Heart left ventricle (tissue), 13 donors: ENCODE data around the gene CSN1S1.

Experiments used
- CTCF ChIP-seq, 12 donors: fragments of 200-600 bp; sonication (generic) in 4 of 12; IDR thresholded peaks; one replicate each; pipeline versions ENCODE4 v1.5.0 to v1.8.0; 2018 to 2022; ENCODE audit warnings: antibody characterized with exemption in 12 of 12, mild to moderate bottlenecking in 5 of 12
- POLR2A ChIP-seq, 2 donors: fragments of 450-650 bp; IDR thresholded peaks; one replicate each; pipeline ENCODE4 v1.6.1; 2017; ENCODE audit warnings: antibody characterized with exemption in 2 of 2, mild to moderate bottlenecking in 2 of 2, moderate library complexity in 2 of 2
- donor health status: ischemic (EF 13 %, LVEDD 7.1; RV severe dilation, severe dysfunction).
- donor health status: DM: no; HTN: yes; CAD: no.
- donor health status: DM: no; HTN: no; CAD: no.
- donor health status: ischemic (EF 25% LVEDD 6.9; RV normal size, moderate dysfunction).
- donor health status: ischemic (EF 25% LVEDD 5.7; RV mildly dilated, moderate dysfunction).
- donor health status: ischemic (EF 35%, LVEDD 5.7; RV mildly dilated, moderate dysfunction).
- donor health status: nonischemic (EF 11% LVEDD 7.7; RV severe dilation, severe dysfunction).
- donor health status: DM: yes; HTN: yes; CAD: no.
- donor health status: PGD.
- donor health status: ischemic (EF 29% LVEDD 5.4; RV normal size, mild dysfunction).
- donor health status: nonischemic (EF 23%, LVEDD 6.1; RV moderate dilation, normal function).

- no peak for TF ChIP-seq CTCF (IDR thresholded peaks at IDR 0.05)
- no peak for TF ChIP-seq POLR2A (IDR thresholded peaks at IDR 0.05)
Measured at GRCh38 chr4:69984030-69984443, 53.2 kb downstream of the CSN1S1 start.
